GM18873 (cell line): Measurements from ENCODE around the gene ANKRD23.
"Not testable (repeated sequence)": the region's sequence is repeated elsewhere in the genome, so short reads cannot be mapped to it uniquely, and the experiment has no call there.

ENCODE experiments used
- ATAC-seq: cut with Tn5 transposase; IDR thresholded peaks from one replicate; pipeline ENCODE4 v1.9.1; 2021; ENCODE audit warnings: mild to moderate bottlenecking, moderate library complexity, moderate number of reproducible peaks; ENCODE audit not compliant: unreplicated experiment, low FRiP score

ANKRD23 gene

GRCh38 chr2:96864343-96865091 is 20.7 kb upstream of the ANKRD23 start:
- no peak for ATAC-seq

- no peak for ATAC-seq
Measured at GRCh38 chr2:96863575-96864342, 19.9 kb upstream of the ANKRD23 start.

GRCh38 chr2:96863056-96863455 is 19.2 kb upstream of the ANKRD23 start:
- ATAC-seq = not testable (repeated sequence)

GRCh38 chr2:96861074-96861473 is 17.3 kb upstream of the ANKRD23 start:
- no peak for ATAC-seq

- ATAC-seq = no peak
Measured at GRCh38 chr2:96860065-96861029, 16.5 kb upstream of the ANKRD23 start.

GRCh38 chr2:96859681-96860064 is 15.9 kb upstream of the ANKRD23 start:
- no peak for ATAC-seq

- ATAC-seq = no peak
Measured at GRCh38 chr2:96859099-96859649, 15.4 kb upstream of the ANKRD23 start.

GRCh38 chr2:96857667-96858372 is 14.0 kb upstream of the ANKRD23 start, which contains the start of gene ANKRD39:
ANKRD39 (minus strand) TSS chr2:96858016; CDS start chr2:96857987, 29 bp downstream.
- peak; percentile 91 for ATAC-seq

- ATAC-seq = no peak
Measured at GRCh38 chr2:96856776-96857666, 13.2 kb upstream of the ANKRD23 start.

GRCh38 chr2:96853321-96853720 is 9.5 kb upstream of the ANKRD23 start:
- ATAC-seq = no peak

- no peak for ATAC-seq
Measured at GRCh38 chr2:96852667-96853066, 8.8 kb upstream of the ANKRD23 start.

GRCh38 chr2:96848264-96848663 is 4.4 kb upstream of the ANKRD23 start:
- no peak for ATAC-seq

GRCh38 chr2:96847586-96847985 is 3.8 kb upstream of the ANKRD23 start:
- ATAC-seq = no peak

GRCh38 chr2:96846825-96847224 is 3.0 kb upstream of the ANKRD23 start:
- no peak for ATAC-seq

GRCh38 chr2:96844405-96844808 is 586 bp upstream of the ANKRD23 start:
- ATAC-seq = no peak

- no peak for ATAC-seq
Measured at GRCh38 chr2:96842600-96842999, 1.2 kb downstream of the ANKRD23 start.

- no peak for ATAC-seq
Measured at GRCh38 chr2:96841701-96842495, 1.9 kb downstream of the ANKRD23 start.
